ENCODE results near the gene GFRA1.

DNA sequence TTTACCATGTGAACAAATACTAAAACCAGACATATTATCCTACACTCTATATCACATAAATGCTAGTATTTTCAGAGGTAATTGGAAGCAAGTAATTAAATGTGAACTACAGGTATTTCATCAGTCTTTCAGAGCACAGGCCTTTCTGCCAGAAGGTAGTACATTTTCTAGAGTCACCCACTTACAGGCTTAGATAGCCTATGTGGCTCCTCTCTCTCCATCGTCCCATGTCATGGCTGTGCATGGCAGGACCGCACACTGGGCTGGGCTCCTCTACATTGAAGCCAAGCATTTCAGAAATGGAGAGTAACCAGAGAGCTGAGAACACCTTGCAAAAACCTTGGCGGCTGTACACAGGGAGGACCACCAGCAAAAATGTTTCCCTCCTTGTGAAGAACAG lies 49.7 kb downstream of the GFRA1 start:
- no peak for TF ChIP-seq POLR2A (IDR thresholded peaks at IDR 0.05)
- TF ChIP-seq, protein P1, sequence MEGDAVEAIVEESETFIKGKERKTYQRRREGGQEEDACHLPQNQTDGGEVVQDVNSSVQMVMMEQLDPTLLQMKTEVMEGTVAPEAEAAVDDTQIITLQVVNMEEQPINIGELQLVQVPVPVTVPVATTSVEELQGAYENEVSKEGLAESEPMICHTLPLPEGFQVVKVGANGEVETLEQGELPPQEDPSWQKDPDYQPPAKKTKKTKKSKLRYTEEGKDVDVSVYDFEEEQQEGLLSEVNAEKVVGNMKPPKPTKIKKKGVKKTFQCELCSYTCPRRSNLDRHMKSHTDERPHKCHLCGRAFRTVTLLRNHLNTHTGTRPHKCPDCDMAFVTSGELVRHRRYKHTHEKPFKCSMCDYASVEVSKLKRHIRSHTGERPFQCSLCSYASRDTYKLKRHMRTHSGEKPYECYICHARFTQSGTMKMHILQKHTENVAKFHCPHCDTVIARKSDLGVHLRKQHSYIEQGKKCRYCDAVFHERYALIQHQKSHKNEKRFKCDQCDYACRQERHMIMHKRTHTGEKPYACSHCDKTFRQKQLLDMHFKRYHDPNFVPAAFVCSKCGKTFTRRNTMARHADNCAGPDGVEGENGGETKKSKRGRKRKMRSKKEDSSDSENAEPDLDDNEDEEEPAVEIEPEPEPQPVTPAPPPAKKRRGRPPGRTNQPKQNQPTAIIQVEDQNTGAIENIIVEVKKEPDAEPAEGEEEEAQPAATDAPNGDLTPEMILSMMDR (IDR thresholded peaks at IDR 0.05) = no peak
